ENCODE measurements around the gene DYNC1H1. TPM values are rescaled to one million over a fixed set of nuclear protein-coding genes. Genes with fewer than 3 reads are reported as not detected.
"Not testable (repeated sequence)": the region's sequence is repeated elsewhere in the genome, so short reads cannot be mapped to it uniquely, and the experiment has no call there.

DYNC1H1 gene
- total RNA-seq, 1 donor from 2014 or later, result 348 TPM

DNA sequence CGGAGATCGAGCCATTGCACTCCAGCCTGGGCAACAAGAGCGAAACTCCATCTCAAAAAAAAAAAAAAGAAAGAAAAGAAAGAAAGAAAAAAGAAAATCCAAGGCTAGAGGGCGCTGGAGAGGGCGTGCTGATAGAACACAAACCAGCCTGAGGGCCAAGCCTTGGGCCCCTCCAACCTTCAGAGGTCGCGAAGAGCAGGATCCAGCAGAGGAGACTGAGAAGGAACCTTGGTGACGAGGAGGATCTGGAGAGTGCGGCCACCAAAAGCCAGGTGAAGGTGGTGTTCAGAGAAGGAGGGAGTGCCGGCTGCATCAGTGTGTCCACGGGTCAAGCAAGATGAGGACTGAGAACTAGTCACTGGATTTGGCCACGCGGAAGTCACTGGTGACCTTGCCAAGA, 4.1 kb upstream of the DYNC1H1 start:
- intact Hi-C loops (cut with DNase I), result loop anchor here (5.0 kb wide), 2 partner anchors 253 to 357 kb away; partner anchors contain the start of gene ZNF839
- DNase-seq (ENCODE audit: missing footprints) (no peak), ATAC-seq (no peak)

GRCh38 chr14:101961011-101961721, 3.2 kb upstream of the DYNC1H1 start:
- DNase-seq (ENCODE audit: missing footprints) (peak; percentile 84), ATAC-seq (no peak)
- intact Hi-C loops (cut with DNase I), result loop anchor here (1.0 to 5.0 kb wide), 3 partner anchors 135 to 356 kb away; partner anchors contain the start of gene ZNF839

DNA sequence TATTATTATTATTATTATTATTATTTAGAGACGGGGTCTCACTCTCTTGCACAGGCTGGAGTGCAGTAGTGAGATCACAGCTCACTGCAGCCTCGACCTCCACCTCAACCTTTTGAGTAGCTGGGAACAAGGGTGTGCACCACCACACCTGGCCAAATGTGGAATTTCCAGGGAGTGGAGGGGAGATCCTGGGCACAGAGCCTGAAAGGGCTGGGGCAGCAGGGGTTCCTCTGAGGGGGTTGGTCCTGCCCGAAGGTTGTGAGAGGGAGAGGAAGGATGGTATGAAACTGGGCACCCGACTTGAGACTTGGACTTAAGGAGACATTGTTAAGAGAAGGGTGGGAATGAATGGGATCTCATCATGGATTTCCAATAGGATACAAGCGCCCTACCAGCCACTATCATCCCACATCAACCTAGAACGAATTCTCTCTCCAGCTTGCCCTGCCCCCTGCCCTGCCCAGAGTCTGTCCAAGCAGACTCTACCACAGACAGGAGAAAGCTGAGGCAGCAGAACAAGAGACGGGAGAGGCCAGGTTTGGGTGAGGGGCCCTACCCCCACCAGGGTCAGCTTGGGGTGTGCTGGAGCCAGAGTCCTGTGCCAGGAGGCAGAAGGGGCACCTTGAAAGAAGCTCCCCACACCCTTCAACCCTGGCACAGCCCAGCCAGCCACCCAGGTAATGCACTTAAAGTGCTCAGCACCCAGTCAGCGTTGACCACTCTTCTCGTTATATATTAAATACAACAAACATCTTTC, 2.4 kb upstream of the DYNC1H1 start:
- intact Hi-C loops (cut with DNase I), result loop anchor here (1.0 to 5.0 kb wide), 3 partner anchors 134 to 355 kb away; partner anchors contain the start of gene ZNF839
- ATAC-seq, result no peak
- DNase-seq (ENCODE audit: missing footprints), result no peak

DNA sequence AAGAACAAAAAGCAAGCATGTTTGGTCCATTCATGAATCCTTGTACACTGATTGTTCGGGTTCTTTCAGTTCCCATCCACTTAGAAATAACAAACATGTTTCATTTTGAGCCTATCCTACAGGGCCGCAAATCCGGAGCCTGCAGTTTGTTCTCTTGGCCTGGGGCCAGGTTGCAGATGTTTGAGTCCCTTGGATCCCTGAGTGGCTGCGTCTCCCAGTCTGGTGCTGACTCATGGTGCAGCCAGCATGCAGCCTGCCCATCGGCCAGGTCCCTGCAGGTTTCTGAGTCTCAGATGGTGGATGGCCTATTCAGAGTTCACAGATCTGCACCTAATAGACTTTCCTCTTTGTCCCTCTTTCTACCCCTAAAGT, 1.9 kb upstream of the DYNC1H1 start:
- DNase-seq (ENCODE audit: missing footprints) (no peak), ATAC-seq (no peak)
- intact Hi-C loops (cut with DNase I), result loop anchor here (5.0 kb wide), 2 partner anchors 255 to 355 kb away; partner anchors contain the start of gene ZNF839

GRCh38 chr14:101963052-101963451, 1.3 kb upstream of the DYNC1H1 start:
- ATAC-seq (no peak), DNase-seq (ENCODE audit: missing footprints) (no peak)
- intact Hi-C loops (cut with DNase I), result loop anchor here (5.0 kb wide), 2 partner anchors 256 to 354 kb away; partner anchors contain the start of gene ZNF839

DNA sequence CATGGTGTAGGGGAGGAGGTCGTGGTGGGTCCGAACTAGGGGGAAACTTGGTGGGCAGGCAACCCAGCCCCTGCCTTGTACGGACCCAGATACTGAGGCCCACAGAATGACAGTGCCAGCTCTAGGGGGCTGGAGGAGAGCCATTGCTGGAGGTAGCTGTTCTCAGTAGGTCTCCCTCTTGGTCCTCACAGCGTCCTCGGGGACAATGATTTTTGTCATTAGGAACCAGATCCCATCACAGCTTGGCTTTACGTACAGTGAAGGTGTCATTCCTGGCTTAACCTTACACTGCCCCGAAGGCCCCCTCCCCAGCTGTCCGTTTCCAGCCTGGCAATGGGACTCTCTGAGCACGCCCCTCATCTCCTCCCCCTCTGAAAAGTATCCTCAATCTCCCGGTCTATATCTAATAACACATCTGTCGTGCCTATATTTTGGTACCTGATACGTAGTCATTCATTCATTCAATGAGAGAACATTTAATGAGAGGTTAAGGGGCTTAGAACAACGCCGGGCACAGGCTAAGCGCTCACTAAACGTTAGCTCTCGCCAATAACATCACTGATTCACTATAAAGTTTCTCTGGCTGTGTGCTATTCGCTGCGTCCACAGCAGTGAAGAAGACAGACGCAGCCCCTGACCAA, 597 bp upstream of the DYNC1H1 start:
- ATAC-seq, result peak; percentile 3
- intact Hi-C loops (cut with DNase I), result loop anchor here (2.0 to 5.0 kb wide), 3 partner anchors 203 to 354 kb away; partner anchors contain the start of genes PPP2R5C and ZNF839
- DNase-seq (ENCODE audit: missing footprints), result no peak

GRCh38 chr14:101965181-101965544, 790 bp downstream of the DYNC1H1 start:
- peak; percentile 47 for ATAC-seq
- peak; percentile 82 for DNase-seq (ENCODE audit: missing footprints)
- intact Hi-C loops (cut with DNase I), result loop anchor here (2.0 kb wide), 1 partner anchor 204 kb away; the partner anchor contains the start of gene PPP2R5C

- ATAC-seq (no peak), DNase-seq (ENCODE audit: missing footprints) (no peak)
- intact Hi-C loops (cut with DNase I), result loop anchor here (2.0 kb wide), 1 partner anchor 205 kb away; the partner anchor contains the start of gene PPP2R5C
These were observed 1.7 kb downstream of the DYNC1H1 start for GRCh38 chr14:101965770-101966722.

DNA sequence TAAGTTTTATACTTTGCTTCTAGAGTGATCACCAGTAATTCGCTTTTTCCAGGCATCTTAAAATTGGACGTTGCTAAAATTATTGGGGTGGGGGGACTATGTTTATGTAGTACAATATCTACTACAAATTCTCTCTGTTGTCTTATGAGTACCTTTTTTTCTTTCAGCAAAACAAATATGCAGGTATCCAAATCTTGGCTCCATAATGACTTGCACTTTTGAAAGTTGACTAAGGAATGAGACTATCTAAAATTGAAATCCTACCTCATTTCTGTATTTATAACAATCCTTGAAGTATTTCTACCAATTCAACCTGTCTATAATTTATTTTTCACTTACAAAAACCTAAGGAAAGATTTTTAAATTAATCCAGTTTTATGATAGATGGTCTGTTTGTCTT, 2.4 kb downstream of the DYNC1H1 start:
- intact Hi-C loops (cut with DNase I), result no loop called here
- no peak for ATAC-seq
- DNase-seq (ENCODE audit: missing footprints), result no peak

DNA sequence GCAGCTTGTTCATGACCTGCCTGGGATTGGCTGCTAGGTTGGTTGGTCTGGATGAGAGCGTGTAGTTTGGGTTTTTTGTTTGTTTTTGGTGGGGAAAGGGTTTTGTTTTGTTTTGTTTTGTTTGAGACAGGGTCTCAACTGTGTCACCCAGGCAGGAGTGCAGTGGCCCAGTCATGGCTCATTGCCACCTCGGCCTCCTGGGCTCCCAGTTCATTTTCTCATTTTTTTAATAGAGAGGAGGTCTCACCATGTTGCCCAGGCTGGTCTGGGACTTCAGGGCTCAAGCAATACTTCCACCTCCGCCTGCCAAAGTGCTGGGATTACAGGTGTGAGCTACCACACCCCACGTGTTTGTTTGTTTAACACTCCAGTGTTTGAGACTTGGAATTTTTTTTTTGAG, 3.8 kb downstream of the DYNC1H1 start:
- intact Hi-C loops (cut with DNase I), result no loop called here
- no peak for ATAC-seq

DNA sequence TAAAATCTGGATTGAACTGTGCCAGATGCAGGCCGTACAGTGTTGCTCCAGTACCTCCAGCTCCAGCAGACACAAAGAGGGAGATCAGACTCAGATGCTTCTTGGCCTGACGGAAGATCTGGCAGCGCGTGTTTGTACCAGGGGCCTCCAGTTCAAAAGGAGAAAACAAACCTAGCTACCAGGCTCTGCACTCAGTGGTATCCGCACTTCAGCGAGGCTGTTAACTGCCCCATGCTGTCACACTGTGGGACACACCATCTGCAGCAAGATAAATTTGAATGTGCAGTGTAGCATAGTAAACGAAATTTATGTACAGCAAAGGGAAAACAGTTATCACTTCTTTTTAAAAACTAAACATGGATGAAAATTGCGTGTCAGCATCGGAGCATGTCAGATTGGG, 5.1 kb downstream of the DYNC1H1 start:
- ATAC-seq (no peak), DNase-seq (ENCODE audit: missing footprints) (no peak)
- intact Hi-C loops (cut with DNase I), result no loop called here

More for the DNA sequence above, 3.8 kb downstream of the DYNC1H1 start:
- no peak for DNase-seq (ENCODE audit: missing footprints)

DNA sequence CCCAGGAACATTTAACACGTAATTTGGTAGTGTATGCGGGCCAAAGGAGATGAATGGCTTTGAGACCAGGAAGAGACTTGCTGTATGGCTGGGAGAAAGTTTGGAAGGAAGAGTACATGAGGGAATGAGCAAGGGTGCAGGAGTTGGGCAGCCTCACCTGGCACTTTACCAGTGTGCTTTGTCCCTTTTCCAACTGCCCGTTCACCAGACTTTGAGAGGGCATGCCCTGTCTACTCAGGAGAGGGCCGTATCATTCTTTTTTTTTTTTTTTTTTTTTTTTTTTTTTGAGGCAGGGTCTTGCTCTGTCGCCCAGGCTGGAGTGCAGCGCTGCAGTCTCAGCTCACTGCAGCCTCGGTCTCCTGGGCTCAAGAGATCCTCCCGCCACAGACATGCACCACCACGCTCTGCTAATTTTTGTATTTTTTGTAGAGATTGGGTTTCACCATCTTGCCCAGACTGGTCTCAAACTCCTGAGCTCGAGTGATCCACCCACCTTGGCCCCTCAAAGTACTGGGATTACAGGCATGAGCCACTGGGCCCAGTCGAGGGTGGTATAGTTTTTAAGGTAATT, 6.5 kb downstream of the DYNC1H1 start:
- intact Hi-C loops (cut with DNase I), result loop anchor here (5.0 kb wide), 1 partner anchor 71 kb away; no protein-coding TSS in a partner anchor
- ATAC-seq (peak; percentile 21), DNase-seq (ENCODE audit: missing footprints) (no peak)

DNA sequence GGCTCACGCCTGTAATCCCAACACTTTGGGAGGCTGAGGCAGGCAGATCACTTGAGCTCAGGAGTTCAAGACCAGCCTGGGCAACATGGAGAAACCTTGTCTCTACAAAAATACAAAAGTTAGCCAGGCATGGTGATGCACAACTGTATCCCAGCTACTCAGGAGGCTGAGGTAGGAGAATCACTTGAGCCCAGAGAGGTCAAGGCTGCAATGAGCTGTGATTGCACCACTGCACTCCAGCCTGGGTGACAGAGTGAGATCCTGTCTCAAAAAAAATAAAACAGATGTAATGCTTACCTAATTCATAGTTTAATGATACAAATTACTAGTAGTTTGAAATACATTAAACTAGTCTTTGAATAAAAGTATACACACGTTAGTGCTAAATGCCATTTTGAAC, 7.1 kb downstream of the DYNC1H1 start:
- DNase-seq (ENCODE audit: missing footprints); ATAC-seq: not testable (repeated sequence)
- intact Hi-C loops (cut with DNase I), result loop anchor here (5.0 kb wide), 1 partner anchor 71 kb away; no protein-coding TSS in a partner anchor

- DNase-seq (ENCODE audit: missing footprints) (peak; percentile 88), ATAC-seq (peak; percentile 98)
- intact Hi-C loops (cut with DNase I), result loop anchor here (5.0 kb wide), 1 partner anchor 70 kb away; no protein-coding TSS in a partner anchor
These were observed 7.9 kb downstream of the DYNC1H1 start for GRCh38 chr14:101972126-101972866.

- no peak for DNase-seq (ENCODE audit: missing footprints)
- intact Hi-C loops (cut with DNase I), result loop anchor here (5.0 kb wide), 1 partner anchor 69 kb away; no protein-coding TSS in a partner anchor
- no peak for ATAC-seq
These were observed 9.0 kb downstream of the DYNC1H1 start for GRCh38 chr14:101973356-101973755.

GRCh38 chr14:101975231-101975630, 10.9 kb downstream of the DYNC1H1 start:
- ATAC-seq, result no peak
- intact Hi-C loops (cut with DNase I), result no loop called here
- DNase-seq (ENCODE audit: missing footprints), result no peak

Data from Right ventricle myocardium inferior (tissue), 1 donor.